Measurements from ENCODE around the gene GRM3.

Gene GRM3

GRCh38 chr7:86908948-86909347, 265.2 kb downstream of the GRM3 start:
- no peak for DNase-seq

- DNase-seq = no peak
Observed at GRCh38 chr7:86911659-86912058, 267.9 kb downstream of the GRM3 start.

GRCh38 chr7:86913709-86914108, 270.0 kb downstream of the GRM3 start:
- DNase-seq = no peak

Measured in CD4-positive, alpha-beta T cell treated with Interleukin-6 for 4 hours (primary cell).